Measurements from ENCODE around the gene PLCZ1. TPM values are rescaled to one million over a fixed set of nuclear protein-coding genes. Genes with fewer than 3 reads are reported as not detected.
"Not testable (repeated sequence)": the region's sequence is repeated elsewhere in the genome, so short reads cannot be mapped to it uniquely, and the experiment has no call there.

PLCZ1 gene
- total RNA-seq, 1 donor from 2014 or later, result not detected

DNA sequence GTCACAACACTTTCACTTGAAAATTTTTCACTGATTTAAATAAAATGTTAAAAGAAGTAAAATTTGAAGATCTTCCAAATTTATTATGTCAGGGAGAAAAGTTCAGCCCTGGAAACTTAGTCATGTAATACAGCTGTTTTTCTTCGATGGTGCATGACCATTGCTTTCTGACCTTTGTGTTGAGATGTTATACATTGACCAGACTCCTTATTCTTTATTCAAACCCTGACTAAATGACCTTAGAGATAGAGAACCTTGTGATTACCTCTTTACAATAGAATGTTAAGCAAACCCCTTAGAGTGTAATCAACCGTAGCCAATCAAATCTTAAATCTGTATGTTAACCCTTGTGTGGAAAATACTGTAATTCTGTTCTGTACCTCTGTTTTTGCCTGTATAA is 34.5 kb downstream of the PLCZ1 start:
- Histone ChIP-seq H3K27ac (ENCODE audit: low read depth, low read length) (no peak overlapping the region), H3K36me3 (ENCODE audit: insufficient read depth, low read length) (no peaks in the 10 kb centered on the region), H3K4me2 (ENCODE audit: low read length) (no peak overlapping the region), H3K9ac (ENCODE audit: low read length) (no peak overlapping the region), H3K4me1 (ENCODE audit: insufficient read depth, low read length) (peaks cover 8% of the 10 kb centered on the region), H3K79me2 (ENCODE audit: insufficient read depth, low read length) (no peaks in the 10 kb centered on the region), H4K20me1 (ENCODE audit: insufficient read depth, low read length) (no peaks in the 10 kb centered on the region), H3K9me3 (ENCODE audit: insufficient read depth, low read depth, low read length) (no peaks in the 10 kb centered on the region), H2AFZ (ENCODE audit: low read depth, low read length) (no peak overlapping the region), H3K27me3 (ENCODE audit: insufficient read depth, low read length) (no peaks in the 10 kb centered on the region), H3K4me3 (ENCODE audit: insufficient read depth, low read depth, low read length) (no peak overlapping the region)
- Mint-ChIP-seq H3K27me3 (ENCODE audit: low read depth, unreplicated experiment) (no peaks in the 10 kb centered on the region), H3K36me3 (ENCODE audit: low read depth, unreplicated experiment) (no peaks in the 10 kb centered on the region), H3K9me3 (ENCODE audit: unreplicated experiment) (peaks cover 9% of the 10 kb centered on the region), H3K27ac (ENCODE audit: unreplicated experiment) (no peak overlapping the region), H3K4me1 (ENCODE audit: low read depth, unreplicated experiment) (peaks cover 5% of the 10 kb centered on the region), H3K4me3 (ENCODE audit: unreplicated experiment) (no peak overlapping the region)
- FAIRE-seq, result no peak
- TF ChIP-seq EZH2 (IDR thresholded peaks at IDR 0.05; ENCODE audit: insufficient read depth, low read length) (no peak), CTCF (IDR thresholded peaks at IDR 0.05; ENCODE audit: insufficient read depth, low read depth, low read length) (no peak)
- no peak for DNase-seq (ENCODE audit: low read depth)

GRCh38 chr12:18700271-18700670 is 37.5 kb downstream of the PLCZ1 start:
- Histone ChIP-seq H3K79me2 (ENCODE audit: insufficient read depth, low read length) (no peaks in the 10 kb centered on the region), H3K9ac (ENCODE audit: low read length) (no peak overlapping the region), H3K27me3 (ENCODE audit: insufficient read depth, low read length) (no peaks in the 10 kb centered on the region), H3K27ac (ENCODE audit: low read depth, low read length) (peak overlapping the region; percentile 13), H3K9me3 (ENCODE audit: insufficient read depth, low read depth, low read length) (no peaks in the 10 kb centered on the region), H3K4me1 (ENCODE audit: insufficient read depth, low read length) (peaks cover 15% of the 10 kb centered on the region), H3K4me2 (ENCODE audit: low read length) (no peak overlapping the region), H3K4me3 (ENCODE audit: insufficient read depth, low read depth, low read length) (no peak overlapping the region), H4K20me1 (ENCODE audit: insufficient read depth, low read length) (no peaks in the 10 kb centered on the region), H3K36me3 (ENCODE audit: insufficient read depth, low read length) (no peaks in the 10 kb centered on the region), H2AFZ (ENCODE audit: low read depth, low read length) (no peak overlapping the region)
- Mint-ChIP-seq H3K36me3 (ENCODE audit: low read depth, unreplicated experiment) (no peaks in the 10 kb centered on the region), H3K27ac (ENCODE audit: unreplicated experiment) (no peak overlapping the region), H3K27me3 (ENCODE audit: low read depth, unreplicated experiment) (no peaks in the 10 kb centered on the region), H3K4me3 (ENCODE audit: unreplicated experiment) (no peak overlapping the region), H3K9me3 (ENCODE audit: unreplicated experiment) (peaks cover 3% of the 10 kb centered on the region), H3K4me1 (ENCODE audit: low read depth, unreplicated experiment) (peaks cover 11% of the 10 kb centered on the region)
- peak; percentile 92 for DNase-seq (ENCODE audit: low read depth)
- TF ChIP-seq CTCF (IDR thresholded peaks at IDR 0.05; ENCODE audit: insufficient read depth, low read depth, low read length) (no peak), EZH2 (IDR thresholded peaks at IDR 0.05; ENCODE audit: insufficient read depth, low read length) (no peak)
- no peak for FAIRE-seq

GRCh38 chr12:18696971-18697602 is 40.7 kb downstream of the PLCZ1 start:
- H3K9me3 ChIP-seq (ENCODE audit: insufficient read depth, low read depth, low read length), result no peaks in the 10 kb centered on the region
- H2AFZ ChIP-seq (ENCODE audit: low read depth, low read length), result no peak overlapping the region
- H3K4me1 ChIP-seq (ENCODE audit: insufficient read depth, low read length), result peaks cover 15% of the 10 kb centered on the region
- TF ChIP-seq CTCF (IDR thresholded peaks at IDR 0.05; ENCODE audit: insufficient read depth, low read depth, low read length), result no peak
- no peak for TF ChIP-seq EZH2 (IDR thresholded peaks at IDR 0.05; ENCODE audit: insufficient read depth, low read length)
- no peak overlapping the region for H3K9ac ChIP-seq (ENCODE audit: low read length)
- Mint-ChIP-seq H3K27ac (ENCODE audit: unreplicated experiment) (no peak overlapping the region), H3K9me3 (ENCODE audit: unreplicated experiment) (no peaks in the 10 kb centered on the region), H3K4me3 (ENCODE audit: unreplicated experiment) (no peak overlapping the region), H3K4me1 (ENCODE audit: low read depth, unreplicated experiment) (peaks cover 6% of the 10 kb centered on the region), H3K36me3 (ENCODE audit: low read depth, unreplicated experiment) (no peaks in the 10 kb centered on the region), H3K27me3 (ENCODE audit: low read depth, unreplicated experiment) (no peaks in the 10 kb centered on the region)
- no peak overlapping the region for H3K4me3 ChIP-seq (ENCODE audit: insufficient read depth, low read depth, low read length)
- peak overlapping the region; percentile 28 for H3K27ac ChIP-seq (ENCODE audit: low read depth, low read length)
- H3K79me2 ChIP-seq (ENCODE audit: insufficient read depth, low read length), result no peaks in the 10 kb centered on the region
- no peaks in the 10 kb centered on the region for H3K27me3 ChIP-seq (ENCODE audit: insufficient read depth, low read length)
- H4K20me1 ChIP-seq (ENCODE audit: insufficient read depth, low read length), result no peaks in the 10 kb centered on the region
- DNase-seq (ENCODE audit: low read depth), result peak; percentile 68
- peak; percentile 50 for FAIRE-seq
- peak overlapping the region; percentile 17 for H3K4me2 ChIP-seq (ENCODE audit: low read length)
- H3K36me3 ChIP-seq (ENCODE audit: insufficient read depth, low read length), result no peaks in the 10 kb centered on the region

GRCh38 chr12:18693986-18694385 is 43.8 kb downstream of the PLCZ1 start:
- DNase-seq (ENCODE audit: low read depth); H3K27ac ChIP-seq (ENCODE audit: low read depth, low read length); H3K27ac Mint-ChIP-seq (ENCODE audit: unreplicated experiment); H3K4me3 Mint-ChIP-seq (ENCODE audit: unreplicated experiment); H3K79me2 ChIP-seq (ENCODE audit: insufficient read depth, low read length); H3K9me3 ChIP-seq (ENCODE audit: insufficient read depth, low read depth, low read length); H4K20me1 ChIP-seq (ENCODE audit: insufficient read depth, low read length); H3K4me2 ChIP-seq (ENCODE audit: low read length); FAIRE-seq; H2AFZ ChIP-seq (ENCODE audit: low read depth, low read length); H3K36me3 Mint-ChIP-seq (ENCODE audit: low read depth, unreplicated experiment); H3K27me3 ChIP-seq (ENCODE audit: insufficient read depth, low read length); H3K36me3 ChIP-seq (ENCODE audit: insufficient read depth, low read length); H3K9me3 Mint-ChIP-seq (ENCODE audit: unreplicated experiment); H3K9ac ChIP-seq (ENCODE audit: low read length); H3K4me3 ChIP-seq (ENCODE audit: insufficient read depth, low read depth, low read length); H3K27me3 Mint-ChIP-seq (ENCODE audit: low read depth, unreplicated experiment): not testable (repeated sequence)
- H3K4me1 ChIP-seq (ENCODE audit: insufficient read depth, low read length), result peaks cover 19% of the 10 kb centered on the region
- peaks cover 14% of the 10 kb centered on the region for H3K4me1 Mint-ChIP-seq (ENCODE audit: low read depth, unreplicated experiment)
